Bronchial epithelial cell (primary cell): Measurements from ENCODE around the gene CIDEC. TPM values are rescaled to one million over a fixed set of nuclear protein-coding genes. Genes with fewer than 3 reads are reported as not detected.
"Not testable (repeated sequence)": the region's sequence is repeated elsewhere in the genome, so short reads cannot be mapped to it uniquely, and the experiment has no call there.

Source experiments
- DNase-seq: peaks from one replicate; pipeline ENCODE4 v3.0.0-alpha.2; 2010; ENCODE audit warnings: low read depth
- FAIRE-seq: peaks from 2 replicates; lab custom pipeline; 2011; peaks lifted over from hg19 to GRCh38; lab: Jason Lieb, UNC
- H3K27me3 ChIP-seq: 2 replicates; pipeline ENCODE4 v1.5.1; 2011; ENCODE audit warnings: low read length; ENCODE audit not compliant: control insufficient read depth, insufficient read depth
- H3K36me3 ChIP-seq: 2 replicates; pipeline ENCODE4 v1.5.1; 2011; ENCODE audit warnings: low read length; ENCODE audit not compliant: control insufficient read depth, insufficient read depth
- H3K4me3 ChIP-seq: 2 replicates; pipeline ENCODE4 v1.5.1; 2011; ENCODE audit warnings: mild to moderate bottlenecking, low read depth, low read length, control low read depth
- CTCF ChIP-seq: IDR thresholded peaks from 2 replicates; pipeline ENCODE4 v1.5.1; 2011; ENCODE audit warnings: mild to moderate bottlenecking, moderate library complexity, low read length, control low read depth, inconsistent platforms; ENCODE audit not compliant: insufficient read depth, severe bottlenecking
- total RNA-seq: library from RNA; depleted of rRNA; stranded (reverse); fragments of >200 nt; gene quantifications from 2 replicates; pipeline ENCODE4 v1.2.1, GENCODE V29; 2014

Gene CIDEC
- total RNA-seq, 1 donor from 2014 or later: not detected

GRCh38 chr3:9875448-9875847 lies 4.6 kb downstream of the CIDEC start:
- TF ChIP-seq CTCF: no peak
- DNase-seq (no peak), FAIRE-seq (no peak)
- no peaks in the 10 kb centered on the region for H3K27me3 ChIP-seq
- H3K36me3 ChIP-seq: no peaks in the 10 kb centered on the region
- no peak overlapping the region for H3K4me3 ChIP-seq

DNA sequence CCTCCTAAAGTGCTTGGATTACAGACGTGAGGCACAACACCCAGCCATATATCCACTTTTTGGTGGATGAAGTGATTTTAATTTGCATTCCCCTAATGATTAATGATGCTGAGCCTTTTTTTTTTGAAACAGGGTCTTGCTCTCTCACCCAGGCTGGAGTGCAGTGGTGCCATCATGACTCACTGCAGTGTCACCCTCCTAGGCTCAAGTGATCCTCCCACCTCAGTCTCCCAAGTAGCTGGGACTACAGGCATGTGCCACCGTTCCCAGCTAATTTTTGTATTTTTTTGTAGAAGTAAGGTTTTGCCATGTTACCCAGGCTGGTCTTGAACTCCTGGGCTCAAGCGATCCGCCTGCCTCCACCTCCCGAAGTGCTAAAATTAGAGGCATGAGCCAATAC lies 8.0 kb downstream of the CIDEC start:
- peak; percentile 21 for DNase-seq
- not testable (repeated sequence) for FAIRE-seq, H3K4me3 ChIP-seq, H3K27me3 ChIP-seq, H3K36me3 ChIP-seq

- no peaks in the 10 kb centered on the region for H3K27me3 ChIP-seq
- FAIRE-seq (no peak), DNase-seq (peak; percentile 70)
- TF ChIP-seq CTCF: no peak
- no peaks in the 10 kb centered on the region for H3K36me3 ChIP-seq
- no peak overlapping the region for H3K4me3 ChIP-seq
Measured at GRCh38 chr3:9870978-9871377, 9.1 kb downstream of the CIDEC start.

- no peak overlapping the region for H3K4me3 ChIP-seq
- no peaks in the 10 kb centered on the region for H3K36me3 ChIP-seq
- no peaks in the 10 kb centered on the region for H3K27me3 ChIP-seq
- no peak for TF ChIP-seq CTCF
- FAIRE-seq (no peak), DNase-seq (no peak)
Measured at GRCh38 chr3:9869955-9870354, 10.1 kb downstream of the CIDEC start.

DNA sequence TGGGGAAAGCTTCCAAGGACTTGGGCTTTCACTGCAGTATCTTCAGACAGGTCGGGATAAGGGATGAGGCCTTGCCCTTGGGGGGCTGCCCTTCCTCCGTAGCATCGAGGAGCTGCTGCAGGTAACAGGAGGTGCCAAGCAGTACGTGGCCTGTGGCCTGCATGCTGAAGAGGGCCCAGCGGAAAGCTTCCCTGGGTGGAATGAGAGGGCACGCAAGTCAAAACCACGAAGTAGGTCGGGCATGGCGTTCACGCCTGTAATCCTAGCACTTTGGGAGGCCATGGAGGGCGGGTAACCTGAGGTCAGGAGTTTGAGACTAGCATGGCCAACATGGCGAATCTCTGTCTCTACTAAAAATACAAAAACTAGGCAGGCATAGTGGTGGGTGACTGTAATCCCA lies 12.9 kb downstream of the CIDEC start:
- TF ChIP-seq CTCF: no peak
- Histone ChIP-seq H3K4me3 (no peak overlapping the region), H3K27me3 (peaks cover under 1% of the 10 kb centered on the region), H3K36me3 (no peaks in the 10 kb centered on the region)
- no peak for DNase-seq
- no peak for FAIRE-seq

DNA sequence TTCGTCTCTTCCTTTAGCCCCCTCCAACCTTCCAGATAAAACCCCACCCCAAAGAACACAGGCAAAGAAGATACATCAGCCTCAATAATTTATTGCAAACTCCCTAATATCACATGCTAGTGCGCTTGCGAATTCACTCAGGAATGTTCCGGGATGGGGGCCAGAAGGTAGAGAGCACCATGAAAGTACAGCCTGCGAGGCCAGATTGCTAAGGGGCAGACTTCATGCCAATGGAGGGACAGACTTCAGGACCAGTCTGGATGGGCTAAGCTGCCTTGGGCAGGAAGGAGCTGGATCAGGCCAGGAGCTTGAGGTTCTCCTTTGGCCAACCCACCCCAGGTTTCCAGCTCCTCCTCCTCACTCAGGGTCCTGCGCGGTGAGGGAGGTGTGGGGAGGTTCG lies 13.4 kb downstream of the CIDEC start:
- Histone ChIP-seq H3K27me3 (peaks cover 3% of the 10 kb centered on the region), H3K4me3 (no peak overlapping the region), H3K36me3 (no peaks in the 10 kb centered on the region)
- TF ChIP-seq CTCF: no peak
- DNase-seq (no peak), FAIRE-seq (no peak)

DNA sequence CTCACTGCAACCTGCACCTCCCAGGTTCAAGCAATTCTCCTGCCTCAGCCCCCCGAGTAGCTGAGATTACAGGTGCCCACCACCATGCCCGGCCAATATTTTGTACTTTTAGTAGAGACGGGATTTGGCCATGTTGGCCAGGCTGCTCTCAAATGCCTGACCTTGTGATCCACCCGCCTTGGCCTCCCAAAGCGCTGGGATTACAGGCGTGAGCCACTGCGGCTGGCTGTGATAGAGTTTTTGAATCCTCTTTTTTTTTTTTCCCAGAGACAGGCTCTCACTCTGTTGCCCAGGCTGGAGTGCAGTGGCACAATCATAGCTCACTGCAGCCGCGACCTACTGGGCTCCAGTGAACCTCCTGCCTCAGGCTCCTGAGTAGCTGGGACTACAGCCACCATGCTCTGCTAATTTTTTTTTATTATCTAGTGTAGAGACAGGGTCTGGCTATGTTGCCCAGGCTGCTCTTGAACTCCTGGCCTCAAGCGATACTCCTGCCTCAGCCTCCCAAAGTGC lies 14.9 kb downstream of the CIDEC start:
- FAIRE-seq, H3K36me3 ChIP-seq, H3K4me3 ChIP-seq, H3K27me3 ChIP-seq, DNase-seq: not testable (repeated sequence)
